Left lung (tissue), 10 donors: ENCODE measurements around the gene MAP3K13. TPM values are rescaled to one million over a fixed set of nuclear protein-coding genes. Genes with fewer than 3 reads are reported as not detected.

ENCODE experiments used
- ATAC-seq: fragments of 200-7000 bp; cut with Tn5 transposase; one replicate; pipeline ENCODE4 v1.9.1; 2020; ENCODE audit warnings: moderate library complexity
- DNase-seq, 4 donors: peaks; one replicate each; pipeline ENCODE4 v3.0.0-alpha.2; 2013 to 2020
- H3K27ac ChIP-seq, 2 donors: fragments of 200-600 bp; sonication (generic) in 1 of 2; one replicate each; pipeline versions ENCODE4 v1.5.0 to v1.8.0; 2020 to 2021
- H3K27me3 ChIP-seq, 2 donors: fragments of 200-600 bp; sonication (generic) in 1 of 2; one replicate each; pipeline versions ENCODE4 v1.5.0 to v1.8.0; 2020 to 2021
- H3K36me3 ChIP-seq, 2 donors: fragments of 200-600 bp; sonication (generic) in 1 of 2; one replicate each; pipeline versions ENCODE4 v1.5.0 to v1.8.0; 2020 to 2021
- H3K4me1 ChIP-seq, 2 donors: fragments of 200-600 bp; one replicate each; pipeline ENCODE4 v1.8.0; 2021
- H3K4me3 ChIP-seq, 2 donors: fragments of 200-600 bp; sonication (generic) in 1 of 2; one replicate each; pipeline versions ENCODE4 v1.5.0 to v1.8.0; 2020 to 2021; ENCODE audit warnings: mild to moderate bottlenecking in 1 of 2
- H3K9me3 ChIP-seq, 2 donors: fragments of 200-600 bp; sonication (generic) in 1 of 2; one replicate each; pipeline versions ENCODE4 v1.5.0 to v1.8.0; 2020 to 2021
- CTCF ChIP-seq, 2 donors: fragments of 200-600 bp; sonication (generic) in 1 of 2; IDR thresholded peaks; one replicate each; pipeline versions ENCODE4 v1.5.0 to v1.8.0; 2021; ENCODE audit warnings: antibody characterized with exemption in 2 of 2
- intact Hi-C, 2 donors: fragments of 100-400 bp; cut with DNase I; formaldehyde crosslinking; loops; one replicate each; pipeline versions ENCODE4 v1.11.2 to v1.14.2; 2022
- polyA plus RNA-seq, 6 donors: library from polyadenylated mRNA; unstranded; fragments of 120-200 nt; gene quantifications; one replicate each; pipeline ENCODE4 v1.2.1, GENCODE V29; 2013; ENCODE audit not compliant: insufficient read length in 6 of 6
- total RNA-seq, 2 donors: library from RNA; stranded (reverse); fragmentation: NEBNext Ultra II Directional; extraction: Animal tissue kit (Norgen Biotek cat#: 25700); gene quantifications; one replicate each; pipeline ENCODE4 v1.2.1, GENCODE V29; 2021
- donor health status: DM: no; HTN: yes; CAD: no.
- donor health status: DM: no; HTN: no; CAD: no.

The MAP3K13 gene
- total and polyA plus RNA-seq, 8 donors = 34.5 to 48.0 (median 44.2) TPM

- Histone ChIP-seq H3K4me1 (peaks cover 6 to 10% of the 10 kb centered on the region in 2 donors), H3K27ac (no peak overlapping the region), H3K36me3 (no peaks in the 10 kb centered on the region), H3K27me3 (no peaks in the 10 kb centered on the region), H3K4me3 (no peak overlapping the region), H3K9me3 (no peaks in the 10 kb centered on the region)
- no peak for ATAC-seq
- no peak for DNase-seq
- intact Hi-C loops = no loop called here
- TF ChIP-seq CTCF (IDR thresholded peaks at IDR 0.05) = no peak
These were observed 59.7 kb downstream of the MAP3K13 start for GRCh38 chr3:185422677-185423076.

DNA sequence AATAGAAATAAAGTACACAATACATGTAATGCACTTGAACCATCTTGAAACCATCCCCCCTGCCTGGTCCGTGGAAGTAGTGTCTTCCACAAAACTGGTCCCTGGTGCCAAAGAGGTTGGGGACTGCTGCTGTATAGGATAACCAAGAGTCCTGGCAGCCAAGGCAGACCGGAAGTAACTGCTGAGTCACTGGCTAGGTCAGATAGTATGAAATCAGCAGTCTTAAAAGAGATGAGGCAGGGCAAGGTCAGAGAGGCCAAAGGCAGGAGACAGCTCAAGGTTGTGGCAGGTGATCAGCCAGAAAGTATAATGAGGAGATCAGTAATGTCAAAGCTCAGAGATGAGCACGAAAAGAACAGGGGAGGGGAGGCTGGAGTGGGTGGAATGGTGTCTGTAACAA lies 60.2 kb downstream of the MAP3K13 start:
- peak; percentile 71 for ATAC-seq
- intact Hi-C loops = no loop called here
- H3K36me3 ChIP-seq = no peaks in the 10 kb centered on the region

GRCh38 chr3:185424435-185424834 lies 61.5 kb downstream of the MAP3K13 start:
- peaks cover 0 to 6% of the 10 kb centered on the region in 2 donors for H3K36me3 ChIP-seq
- no peak overlapping the region for H3K4me3 ChIP-seq
- intact Hi-C loops = no loop called here
- no peaks in the 10 kb centered on the region for H3K9me3 ChIP-seq
- no peak overlapping the region for H3K27ac ChIP-seq
- H3K27me3 ChIP-seq = no peaks in the 10 kb centered on the region
- TF ChIP-seq CTCF (IDR thresholded peaks at IDR 0.05) = no peak
- peaks cover 6 to 10% of the 10 kb centered on the region in 2 donors for H3K4me1 ChIP-seq
- no peak for ATAC-seq
- DNase-seq = no peak

More for the DNA sequence above, 60.2 kb downstream of the MAP3K13 start:
- H3K9me3 ChIP-seq = no peaks in the 10 kb centered on the region
- no peak overlapping the region for H3K4me3 ChIP-seq
- no peak for TF ChIP-seq CTCF (IDR thresholded peaks at IDR 0.05)
- DNase-seq = no peak
- no peaks in the 10 kb centered on the region for H3K27me3 ChIP-seq
- H3K4me1 ChIP-seq = peaks cover 6 to 10% of the 10 kb centered on the region in 2 donors
- H3K27ac ChIP-seq = no peak overlapping the region

DNA sequence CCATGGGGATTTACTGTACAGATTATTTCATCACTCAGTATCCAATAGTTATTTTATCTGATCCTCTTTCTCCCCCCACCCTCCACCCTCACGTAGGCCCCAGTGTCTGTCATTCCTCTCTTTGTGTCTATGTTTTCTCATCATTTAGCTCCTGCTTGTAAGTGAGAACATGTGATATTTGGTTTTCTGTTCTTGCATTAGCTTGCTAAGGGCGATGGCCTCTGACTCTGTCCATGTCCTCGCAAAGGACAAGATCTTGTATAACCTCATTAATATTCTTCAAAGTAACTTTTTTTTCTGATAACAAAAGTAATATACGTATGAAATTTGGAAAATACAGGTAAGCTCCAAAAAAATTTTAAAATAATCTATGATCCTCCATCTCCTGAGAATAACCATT lies 67.4 kb downstream of the MAP3K13 start:
- no peak overlapping the region for H3K4me3 ChIP-seq
- intact Hi-C loops = no loop called here
- no peak for DNase-seq
- no peak for TF ChIP-seq CTCF (IDR thresholded peaks at IDR 0.05)
- peaks cover 0 to 11% of the 10 kb centered on the region in 2 donors for H3K36me3 ChIP-seq
- no peak overlapping the region for H3K27ac ChIP-seq
- no peak for ATAC-seq
- H3K9me3 ChIP-seq = no peaks in the 10 kb centered on the region
- no peaks in the 10 kb centered on the region for H3K27me3 ChIP-seq
- no peaks in the 10 kb centered on the region for H3K4me1 ChIP-seq

- H3K36me3 ChIP-seq = peaks cover 0 to 6% of the 10 kb centered on the region in 2 donors
- H3K4me1 ChIP-seq = no peaks in the 10 kb centered on the region
- ATAC-seq = no peak
- TF ChIP-seq CTCF (IDR thresholded peaks at IDR 0.05) = no peak
- intact Hi-C loops = no loop called here
- no peaks in the 10 kb centered on the region for H3K27me3 ChIP-seq
- no peak overlapping the region for H3K4me3 ChIP-seq
- H3K9me3 ChIP-seq = no peaks in the 10 kb centered on the region
- H3K27ac ChIP-seq = no peak overlapping the region
- no peak for DNase-seq
These were observed 77.0 kb downstream of the MAP3K13 start for GRCh38 chr3:185439745-185440466.
